Fibroblast of mammary gland (primary cell): ENCODE data around the gene CEP85.
A peak's percentile ranks its signal among the peaks of the same experiment; 100 is the strongest.

Experiments
- DNase-seq: peaks from one replicate; pipeline ENCODE4 v3.0.0-alpha.2; 2010; ENCODE audit warnings: low read depth
- H3K4me3 ChIP-seq: 2 replicates; pipeline ENCODE4 v1.5.1; 2011; ENCODE audit warnings: low read depth, mild to moderate bottlenecking, low read length, moderate library complexity; ENCODE audit not compliant: control insufficient read depth
- TF ChIP-seq, protein P1 (sequence below): conservative IDR thresholded peaks from 2 replicates; pipeline ENCODE4 v1.5.1; 2011; ENCODE audit warnings: low read depth, low read length, inconsistent platforms; ENCODE audit not compliant: control insufficient read depth, insufficient read depth

Gene CEP85

DNA sequence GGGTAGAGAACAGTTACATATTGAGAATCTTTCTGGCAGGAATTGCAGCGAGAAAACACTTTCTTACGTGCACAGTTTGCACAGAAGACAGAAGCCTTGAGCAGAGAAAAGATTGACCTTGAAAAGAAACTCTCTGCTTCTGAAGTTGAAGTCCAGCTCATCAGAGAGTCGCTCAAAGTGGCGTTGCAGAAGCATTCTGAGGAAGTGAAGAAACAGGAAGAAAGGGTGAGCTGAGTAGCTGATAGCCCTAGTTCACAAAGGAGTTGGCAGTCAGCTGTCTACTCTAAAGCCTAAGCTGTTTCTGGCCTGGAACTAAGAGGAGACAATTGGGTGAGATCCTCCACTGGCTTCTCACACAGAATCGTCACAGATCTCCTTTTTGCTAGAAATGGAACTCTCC lies 25.6 kb downstream of the CEP85 start:
- no peak for DNase-seq
- TF ChIP-seq, protein P1, sequence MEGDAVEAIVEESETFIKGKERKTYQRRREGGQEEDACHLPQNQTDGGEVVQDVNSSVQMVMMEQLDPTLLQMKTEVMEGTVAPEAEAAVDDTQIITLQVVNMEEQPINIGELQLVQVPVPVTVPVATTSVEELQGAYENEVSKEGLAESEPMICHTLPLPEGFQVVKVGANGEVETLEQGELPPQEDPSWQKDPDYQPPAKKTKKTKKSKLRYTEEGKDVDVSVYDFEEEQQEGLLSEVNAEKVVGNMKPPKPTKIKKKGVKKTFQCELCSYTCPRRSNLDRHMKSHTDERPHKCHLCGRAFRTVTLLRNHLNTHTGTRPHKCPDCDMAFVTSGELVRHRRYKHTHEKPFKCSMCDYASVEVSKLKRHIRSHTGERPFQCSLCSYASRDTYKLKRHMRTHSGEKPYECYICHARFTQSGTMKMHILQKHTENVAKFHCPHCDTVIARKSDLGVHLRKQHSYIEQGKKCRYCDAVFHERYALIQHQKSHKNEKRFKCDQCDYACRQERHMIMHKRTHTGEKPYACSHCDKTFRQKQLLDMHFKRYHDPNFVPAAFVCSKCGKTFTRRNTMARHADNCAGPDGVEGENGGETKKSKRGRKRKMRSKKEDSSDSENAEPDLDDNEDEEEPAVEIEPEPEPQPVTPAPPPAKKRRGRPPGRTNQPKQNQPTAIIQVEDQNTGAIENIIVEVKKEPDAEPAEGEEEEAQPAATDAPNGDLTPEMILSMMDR, result no peak
- no peak overlapping the region for H3K4me3 ChIP-seq

DNA sequence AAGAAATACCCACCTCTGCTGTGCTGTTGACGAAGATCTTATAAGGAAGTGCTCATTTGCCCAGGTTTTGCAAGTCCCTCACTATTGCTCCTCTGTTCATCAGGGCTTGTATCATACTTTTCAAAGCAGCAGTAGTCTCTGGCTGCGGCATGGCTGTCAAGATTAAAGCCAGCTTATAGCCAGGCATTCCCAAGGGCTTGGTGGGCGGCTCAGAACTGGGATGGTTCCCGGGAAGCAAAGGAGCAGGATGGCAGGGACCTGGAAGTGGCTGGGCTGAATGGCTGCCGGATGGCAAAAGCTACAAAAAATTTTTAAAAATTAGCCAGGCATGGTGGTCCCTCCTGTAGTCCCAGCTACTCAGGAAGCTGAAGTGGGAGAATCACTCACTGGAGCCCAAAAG lies 29.2 kb downstream of the CEP85 start:
- TF ChIP-seq, protein P1, result no peak
- no peak overlapping the region for H3K4me3 ChIP-seq
- no peak for DNase-seq

DNA sequence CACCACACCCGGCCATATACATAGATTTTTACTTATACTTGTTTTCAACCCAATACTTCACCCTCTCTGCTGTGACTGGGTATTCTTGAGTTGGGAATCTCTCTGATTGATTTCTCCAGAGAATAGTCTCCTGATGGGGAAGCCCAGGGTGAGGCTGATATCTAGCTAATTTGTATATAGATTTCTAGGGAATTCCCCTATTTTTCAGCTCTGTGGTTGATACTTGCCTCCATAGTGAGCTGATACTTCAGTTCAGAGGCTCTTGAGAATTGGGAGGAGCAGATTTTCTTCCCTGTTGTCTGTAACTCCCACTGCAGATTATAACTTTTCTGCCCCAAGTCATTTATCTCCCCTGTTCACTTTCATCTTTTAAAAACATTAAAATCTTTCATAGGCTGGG lies 31.4 kb downstream of the CEP85 start:
- no peak overlapping the region for H3K4me3 ChIP-seq
- TF ChIP-seq, protein P1, result no peak
- no peak for DNase-seq

DNA sequence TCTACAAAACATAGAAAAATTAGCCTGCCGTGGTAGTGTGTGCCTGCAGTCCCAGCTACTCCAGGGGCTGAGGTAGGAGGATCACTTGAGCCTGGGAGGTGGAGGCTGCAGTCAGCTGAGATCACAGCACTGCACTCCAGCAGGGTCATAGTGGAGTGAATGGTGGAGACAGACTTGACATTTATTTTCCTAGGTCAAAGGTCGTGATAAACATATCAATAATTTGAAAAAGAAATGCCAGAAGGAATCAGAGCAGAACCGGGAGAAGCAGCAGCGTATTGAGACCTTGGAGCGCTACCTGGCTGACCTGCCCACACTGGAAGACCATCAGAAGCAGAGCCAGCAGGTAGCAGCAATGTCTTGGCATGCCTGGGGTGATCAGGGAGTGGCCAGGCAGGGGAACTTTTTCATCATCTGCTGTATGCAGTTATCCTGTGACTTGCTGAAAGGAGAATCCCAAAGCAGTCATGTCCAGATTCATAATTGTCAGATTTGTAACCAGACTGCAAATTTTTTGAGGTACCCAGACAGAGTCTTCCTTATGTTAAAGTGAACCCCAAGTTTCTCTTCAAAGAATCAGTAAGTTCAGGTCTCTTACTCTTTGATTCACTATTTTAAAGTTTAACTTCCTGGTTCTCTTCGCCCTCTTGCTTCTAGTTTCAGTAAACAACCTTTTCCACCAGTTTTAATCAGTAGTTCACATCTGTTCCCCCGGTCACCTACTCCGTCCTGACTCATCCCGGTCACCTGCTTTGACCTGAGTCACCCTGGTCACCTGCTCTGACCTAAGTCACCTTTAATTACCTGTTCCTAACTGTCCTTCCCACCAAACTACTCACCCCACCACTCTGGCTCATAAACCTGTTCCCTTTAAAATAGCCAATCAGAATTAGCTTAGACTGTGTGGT lies 34.5 kb downstream of the CEP85 start:
- H3K4me3 ChIP-seq, result no peak overlapping the region
- DNase-seq, result no peak
- TF ChIP-seq, protein P1, result no peak

DNA sequence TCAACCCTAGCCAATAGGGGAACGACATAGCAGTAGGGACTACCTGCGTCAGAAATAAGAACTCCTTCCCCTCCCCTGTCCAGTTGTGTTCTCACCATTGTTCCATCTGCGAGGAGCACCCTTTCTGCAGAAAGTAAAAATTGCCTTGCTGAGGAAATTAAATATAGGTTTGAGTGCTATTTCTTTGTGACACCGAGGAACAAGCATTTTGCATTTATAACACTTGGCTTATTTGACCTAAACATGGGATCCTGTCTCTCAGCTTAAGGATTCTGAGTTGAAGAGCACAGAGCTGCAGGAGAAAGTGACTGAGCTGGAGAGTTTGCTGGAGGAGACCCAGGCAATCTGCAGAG lies 35.2 kb downstream of the CEP85 start:
- no peak overlapping the region for H3K4me3 ChIP-seq

DNA sequence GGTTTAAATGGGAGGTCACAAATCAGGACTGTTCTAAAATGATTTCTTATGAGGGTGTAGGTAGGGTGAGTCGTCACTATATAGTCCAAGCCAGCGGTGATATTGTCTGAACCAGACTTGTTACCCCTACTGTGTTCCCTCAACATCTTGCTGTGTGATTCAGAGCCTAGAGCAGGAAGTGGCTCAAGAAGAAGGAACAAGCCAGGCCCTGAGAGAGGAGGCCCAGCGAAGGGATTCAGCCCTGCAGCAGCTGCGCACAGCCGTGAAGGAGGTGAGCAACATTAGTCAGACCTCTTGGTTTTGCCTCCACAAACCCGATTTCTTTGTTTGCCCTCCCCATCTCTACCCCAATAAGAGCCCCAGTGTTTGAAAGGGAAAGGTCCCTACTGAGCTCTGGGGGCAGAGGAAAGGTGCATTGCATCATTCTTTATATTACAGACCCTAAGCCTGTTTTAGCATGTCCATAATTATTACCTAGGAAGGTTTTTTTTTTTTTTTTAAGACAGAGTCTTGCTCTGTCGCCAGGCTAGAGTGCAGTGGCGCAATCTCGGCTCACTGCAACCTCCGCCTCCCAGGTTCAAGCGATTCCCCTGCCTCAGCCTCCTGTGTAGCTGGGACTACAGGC lies 40.9 kb downstream of the CEP85 start:
- no peak overlapping the region for H3K4me3 ChIP-seq
- TF ChIP-seq, protein P1, result no peak
- peak; percentile 77 for DNase-seq

More for the DNA sequence above, 35.2 kb downstream of the CEP85 start:
- no peak for DNase-seq
- TF ChIP-seq, protein P1, result no peak
